Kidney capillary endothelial cell (primary cell): ENCODE results near the gene CLCF1.
A peak's percentile ranks its signal among the peaks of the same experiment; 100 is the strongest.

ENCODE experiments used
- DNase-seq: peaks from one replicate; pipeline ENCODE4 v3.0.0-alpha.2; 2018; ENCODE audit warnings: low spot score

Gene CLCF1

DNA sequence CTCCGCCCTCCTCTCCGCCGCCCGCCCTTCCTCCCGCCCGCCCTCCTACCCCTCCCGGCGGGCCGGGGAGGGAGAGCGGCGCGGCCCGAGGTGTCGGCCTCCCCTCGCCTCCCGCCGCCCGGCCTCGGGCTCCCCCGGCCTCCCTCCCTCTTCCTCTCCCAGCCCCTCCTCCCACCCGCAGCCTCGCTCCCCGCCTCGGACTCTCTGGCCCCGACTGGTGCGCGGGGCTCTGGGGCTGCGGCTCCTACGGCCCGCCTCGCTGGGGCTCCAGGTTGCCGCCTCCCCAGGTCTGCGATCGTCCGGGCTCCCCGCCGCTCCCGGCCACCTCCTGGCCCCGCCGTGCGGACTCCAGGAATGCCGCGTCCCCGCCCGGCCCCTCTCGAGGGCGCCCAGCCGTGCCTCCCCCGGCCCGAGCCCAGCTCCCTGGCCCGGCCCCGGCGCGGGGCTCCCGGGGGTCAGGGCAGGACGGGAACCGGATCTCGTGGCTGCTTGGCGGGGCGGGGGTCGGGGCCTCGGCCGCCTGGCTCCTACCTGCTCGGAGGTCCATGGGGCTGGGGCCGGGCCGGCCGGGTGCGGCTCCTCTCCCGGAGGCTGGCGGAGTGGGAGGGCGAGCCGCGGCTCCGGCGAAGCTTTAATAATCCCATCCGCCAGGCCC, at the start of gene CLCF1:
TSS of gene CLCF1 (minus strand) at position 606 of the 655 bp plus-strand sequence. CDS start at position 547, 59 bp downstream.
- DNase-seq, result no peak

DNA sequence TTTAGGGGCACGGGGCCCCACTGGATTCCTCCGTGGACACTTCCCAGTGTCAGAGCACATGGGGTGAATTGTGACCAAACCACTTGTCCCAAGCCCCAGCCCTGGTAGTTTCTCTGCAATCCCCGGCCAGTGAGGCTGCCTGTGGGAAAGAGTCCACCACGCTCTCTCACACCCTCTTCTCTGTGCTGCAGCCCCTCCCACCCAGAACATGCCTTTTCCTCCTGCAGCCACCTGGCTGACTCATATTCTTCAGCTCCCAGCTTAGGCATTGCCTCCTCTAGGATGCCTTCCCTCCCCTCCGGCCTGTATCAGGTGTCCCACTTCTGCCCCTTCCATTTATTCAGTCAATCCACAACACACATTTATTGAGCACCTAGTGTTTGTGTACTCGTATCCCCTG, 49.5 kb upstream of the CLCF1 start:
- no peak for DNase-seq

DNA sequence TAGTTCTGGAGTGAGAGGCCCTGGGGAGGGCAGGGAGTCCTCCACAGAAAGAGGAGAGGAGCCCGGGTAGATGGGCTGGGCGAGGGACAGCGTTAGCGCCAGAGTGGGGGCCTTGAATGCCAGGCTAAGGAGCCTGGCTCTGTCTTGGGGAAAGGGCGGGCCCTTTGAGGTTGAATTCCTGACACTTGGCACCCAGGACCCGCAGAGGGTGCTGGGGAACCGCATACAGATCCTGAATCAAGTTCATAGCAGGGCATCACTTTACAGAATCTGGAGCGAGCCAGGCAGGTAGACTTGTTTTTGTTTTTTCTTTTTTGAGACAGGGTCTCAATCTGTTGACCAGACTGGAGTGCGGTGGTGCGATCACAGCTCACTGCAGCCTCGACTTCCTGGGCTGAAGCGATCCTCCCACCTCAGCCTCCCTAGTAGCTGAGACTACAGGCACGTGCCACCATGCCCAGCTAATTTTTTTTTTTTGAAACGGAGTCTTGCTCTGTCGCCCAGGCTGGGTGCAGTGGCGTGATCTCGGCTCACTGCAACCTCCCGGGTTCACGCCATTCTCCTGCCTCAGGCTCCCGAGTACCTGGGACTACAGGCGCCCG, 48.1 kb upstream of the CLCF1 start:
- no peak for DNase-seq

DNA sequence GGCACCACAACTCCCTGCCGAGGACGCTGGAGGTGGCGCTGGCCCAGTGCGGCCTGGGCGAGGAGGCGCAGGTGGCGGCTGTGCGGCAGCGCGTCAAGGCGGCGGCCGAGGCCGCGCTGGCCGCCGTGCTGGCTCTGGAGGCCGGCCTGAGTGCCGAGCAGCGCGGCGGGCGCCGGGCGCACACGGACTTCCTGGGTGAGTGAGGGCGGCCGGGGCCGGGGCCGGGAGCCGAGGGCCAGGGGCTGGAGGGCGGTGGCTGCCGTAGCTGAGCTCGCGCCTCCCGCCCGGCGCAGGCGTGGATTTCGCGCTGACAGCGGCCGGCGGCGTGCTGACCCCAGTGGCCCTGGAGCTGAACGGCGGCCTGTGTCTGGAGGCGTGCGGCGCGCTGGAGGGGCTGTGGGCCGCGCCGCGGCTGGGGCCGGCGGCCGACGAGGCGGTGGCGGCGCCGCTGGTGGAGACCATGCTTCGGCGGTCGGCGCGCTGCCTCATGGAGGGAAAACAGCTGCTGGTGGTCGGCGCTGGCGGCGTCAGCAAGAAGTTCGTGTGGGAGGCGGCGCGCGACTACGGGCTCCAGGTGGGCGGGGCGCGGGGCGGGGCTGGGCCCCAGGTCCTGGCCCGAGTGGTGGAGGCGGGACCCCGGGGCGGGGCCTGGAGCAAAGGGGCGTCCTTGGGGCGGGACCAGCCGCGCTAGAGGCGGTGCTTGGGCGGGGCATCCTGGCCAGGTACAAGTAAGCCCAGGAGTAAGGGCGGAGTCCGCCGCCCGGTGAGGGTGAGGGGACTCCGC, 47.4 kb upstream of the CLCF1 start:
- peak; percentile 84 for DNase-seq

DNA sequence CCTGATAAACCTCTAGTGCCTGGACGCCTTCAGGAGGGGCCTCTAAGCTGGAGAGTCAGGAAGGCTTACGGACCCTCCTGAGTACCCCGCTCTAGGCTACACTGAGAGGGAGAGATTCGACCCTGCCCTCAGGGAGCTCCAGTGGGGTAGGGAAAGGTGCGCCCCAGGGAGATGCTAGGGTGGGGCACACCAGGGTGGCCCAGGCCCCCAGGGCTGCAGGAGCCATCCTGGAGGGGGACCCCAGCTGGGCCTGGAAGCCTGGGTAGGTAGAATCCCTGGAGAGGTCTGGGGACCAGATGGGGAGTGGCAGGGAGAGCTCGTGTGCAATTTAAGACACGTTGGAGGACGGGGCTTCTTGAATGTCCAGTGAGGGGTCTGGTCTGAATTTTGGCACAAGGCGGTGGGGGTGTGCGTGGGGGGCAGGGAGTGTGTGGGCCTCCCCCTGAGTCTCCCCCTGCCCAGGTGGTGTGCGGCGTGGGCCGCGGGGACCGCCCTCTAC, 46.8 kb upstream of the CLCF1 start:
- DNase-seq, result no peak

DNA sequence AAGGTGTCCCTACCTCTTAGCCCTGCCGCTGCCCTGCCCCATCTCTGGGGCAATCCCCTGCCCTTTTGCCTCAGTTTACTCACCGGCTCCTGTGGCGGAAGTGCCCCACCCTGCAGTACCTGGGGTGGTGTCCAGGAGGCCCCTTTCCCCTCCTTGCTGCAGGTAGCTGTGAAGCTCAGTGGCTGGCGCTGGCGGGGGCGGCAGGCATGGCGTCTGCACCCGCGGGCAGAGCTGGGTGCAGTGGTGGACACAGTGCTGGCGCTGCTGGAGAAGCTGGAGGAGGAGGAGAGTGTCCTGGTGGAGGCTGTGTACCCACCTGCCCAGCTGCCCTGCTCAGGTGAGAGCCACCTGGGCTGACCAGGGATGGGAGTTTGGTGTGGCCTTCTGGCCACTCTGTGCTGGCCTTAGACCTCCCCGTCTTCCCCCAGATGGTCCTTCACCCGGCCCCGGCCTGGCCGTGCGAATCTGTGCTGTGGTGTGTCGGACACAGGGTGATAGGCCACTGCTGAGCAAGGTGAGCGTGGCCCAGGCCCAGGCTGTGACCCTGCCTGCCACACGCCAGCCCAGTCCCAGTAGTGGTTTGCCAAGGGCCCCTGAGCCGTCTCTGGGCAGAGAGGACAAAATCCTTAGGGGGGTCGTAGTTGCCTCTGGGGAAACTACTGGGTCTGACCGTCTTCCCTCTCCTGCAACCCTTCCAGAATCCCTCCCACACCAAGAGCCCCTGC, 46.1 kb upstream of the CLCF1 start:
- DNase-seq, result no peak

DNA sequence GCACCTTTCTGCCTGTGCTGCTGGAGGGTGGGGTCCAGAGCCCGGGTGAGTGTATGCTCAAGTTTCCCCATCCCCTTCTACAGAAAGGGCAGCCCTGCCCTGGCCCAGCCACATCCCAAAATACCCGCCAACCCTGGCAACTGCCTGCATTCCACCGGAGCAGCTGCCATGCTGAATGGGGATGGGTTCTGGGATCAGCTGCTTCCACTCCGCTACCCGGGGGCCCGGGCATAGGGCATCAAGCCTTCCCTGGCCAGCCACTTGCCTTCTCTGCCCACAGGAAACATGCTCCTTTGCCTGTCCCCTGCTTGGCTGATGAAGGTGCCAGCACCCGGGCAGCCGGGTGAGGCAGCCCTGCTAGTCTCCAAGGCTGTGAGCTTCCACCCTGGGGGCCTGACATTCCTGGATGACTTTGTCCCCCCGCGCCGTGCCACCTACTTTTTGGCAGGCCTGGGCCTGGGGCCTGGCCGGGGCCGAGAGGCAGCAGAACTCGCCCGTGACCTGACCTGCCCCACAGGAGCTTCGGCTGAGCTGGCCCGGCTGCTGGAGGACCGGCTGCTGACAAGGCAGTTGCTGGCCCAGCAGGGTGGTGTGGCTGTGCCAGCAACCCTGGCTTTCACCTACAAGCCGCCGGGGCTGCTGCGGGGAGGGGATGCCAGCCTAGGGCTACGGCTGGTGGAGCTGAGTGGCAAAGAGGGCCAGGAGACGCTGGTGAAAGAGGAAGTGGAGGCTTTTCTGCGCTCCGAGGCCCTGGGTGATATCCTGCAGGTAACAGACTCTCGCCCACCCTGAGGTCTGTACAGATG, 45.3 kb upstream of the CLCF1 start:
- no peak for DNase-seq

DNA sequence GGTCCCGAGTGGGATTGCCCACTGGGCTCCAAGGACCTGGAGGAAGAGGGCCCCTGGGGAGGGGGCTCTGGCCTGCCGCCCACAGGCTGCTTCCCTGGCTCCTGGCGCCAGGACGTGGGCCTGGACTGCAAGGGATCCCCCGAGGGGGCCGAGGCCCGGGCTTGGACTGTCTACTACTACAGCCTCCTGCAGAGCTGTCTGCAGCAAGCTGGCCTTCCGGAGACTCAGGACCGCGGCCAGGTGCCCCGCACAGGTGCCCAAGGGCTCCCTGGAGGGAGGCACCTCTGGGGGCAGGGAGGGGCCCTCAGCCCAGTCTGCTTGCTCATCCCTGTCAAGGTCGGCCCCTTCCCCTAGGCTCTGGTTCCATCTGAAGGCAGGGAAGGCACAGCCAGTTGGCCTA, 44.0 kb upstream of the CLCF1 start:
- no peak for DNase-seq

DNA sequence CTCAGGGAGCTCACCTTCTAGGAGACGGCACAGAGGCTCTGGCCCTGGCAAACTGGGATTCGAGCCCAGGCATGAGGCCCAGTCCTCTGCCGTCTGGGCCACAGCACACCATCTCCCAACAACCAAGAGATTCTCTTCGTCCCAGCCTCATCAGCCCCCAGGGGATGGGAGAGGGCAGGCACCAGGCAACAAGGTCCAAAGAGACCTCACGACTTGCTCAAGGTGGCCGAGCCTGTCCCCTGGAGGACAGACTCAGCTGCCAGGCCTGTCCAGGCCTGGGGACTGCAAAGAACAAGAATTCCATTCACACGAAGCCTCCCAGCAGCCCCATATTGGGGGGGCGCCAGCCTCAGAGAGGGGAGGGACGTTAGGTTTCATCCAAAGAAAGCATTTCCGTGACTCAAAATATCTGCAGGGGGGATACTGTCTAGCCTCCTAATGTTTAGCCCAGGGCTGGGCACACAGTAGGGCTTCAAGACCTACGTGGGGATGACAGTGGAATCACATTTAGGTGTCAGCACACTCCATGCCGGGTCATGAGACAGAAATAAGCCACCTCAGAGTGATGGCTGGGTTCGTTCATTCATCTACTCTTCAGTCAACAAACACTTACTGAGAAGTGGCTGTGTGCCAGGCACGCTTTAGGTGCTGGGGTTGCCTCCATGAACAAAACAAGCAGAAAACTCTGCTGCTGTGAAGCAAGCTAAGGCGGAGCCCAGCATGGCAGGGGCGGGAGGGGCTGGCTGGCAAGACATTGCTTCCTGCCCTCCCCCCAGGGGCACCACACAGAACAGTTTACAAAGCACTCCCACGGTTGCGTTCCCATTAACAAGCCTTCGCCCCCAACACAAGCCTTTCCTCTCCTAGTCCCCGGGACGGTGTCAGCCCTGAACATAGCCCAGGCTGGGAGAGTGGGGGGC, 43.3 kb upstream of the CLCF1 start:
- DNase-seq, result no peak

DNA sequence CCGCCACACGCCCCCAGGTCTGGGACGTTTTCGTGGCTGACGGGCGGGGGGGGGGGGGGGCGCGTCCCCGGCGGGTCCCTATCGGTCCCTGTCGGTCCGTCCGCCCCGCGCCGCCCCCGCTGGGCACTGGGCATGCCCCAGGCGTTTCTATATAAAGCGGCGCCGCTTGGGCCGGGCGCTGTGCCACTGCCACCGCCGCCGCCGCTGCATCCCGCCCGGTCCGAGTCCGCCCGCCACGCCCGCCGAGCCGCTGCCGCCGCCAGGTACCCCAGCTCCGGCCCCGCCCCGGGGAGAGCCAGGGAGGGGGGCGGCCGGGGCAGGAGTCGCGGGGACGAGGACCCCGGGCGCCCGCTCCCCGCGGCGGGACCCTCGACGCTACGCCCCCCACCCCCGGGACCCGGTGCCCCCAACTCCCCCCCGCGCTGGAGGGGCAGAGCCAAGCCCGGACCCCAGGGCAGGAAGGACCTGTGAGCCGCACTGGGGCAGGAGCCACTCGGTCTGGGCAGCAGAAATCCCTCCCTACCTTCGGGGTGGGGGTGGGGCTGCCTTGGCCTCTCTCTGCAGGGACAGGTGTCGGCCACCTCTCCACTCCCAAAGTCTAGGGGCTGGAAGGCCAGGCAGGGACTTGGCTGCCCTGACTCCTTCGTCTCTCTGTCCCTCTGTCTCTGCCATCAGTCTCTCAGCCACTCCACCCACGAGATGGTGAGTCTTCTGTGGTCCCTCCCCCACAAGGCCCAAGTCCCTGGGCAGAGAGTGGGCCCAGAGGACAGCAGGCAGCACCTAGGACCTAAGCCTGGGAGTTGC, 42.3 kb upstream of the CLCF1 start, which contains the start of gene CARNS1:
TSS of gene CARNS1 (plus strand) at position 178 of the 804 bp plus-strand sequence. CDS start at position 700, 522 bp downstream.
- DNase-seq, result no peak

DNA sequence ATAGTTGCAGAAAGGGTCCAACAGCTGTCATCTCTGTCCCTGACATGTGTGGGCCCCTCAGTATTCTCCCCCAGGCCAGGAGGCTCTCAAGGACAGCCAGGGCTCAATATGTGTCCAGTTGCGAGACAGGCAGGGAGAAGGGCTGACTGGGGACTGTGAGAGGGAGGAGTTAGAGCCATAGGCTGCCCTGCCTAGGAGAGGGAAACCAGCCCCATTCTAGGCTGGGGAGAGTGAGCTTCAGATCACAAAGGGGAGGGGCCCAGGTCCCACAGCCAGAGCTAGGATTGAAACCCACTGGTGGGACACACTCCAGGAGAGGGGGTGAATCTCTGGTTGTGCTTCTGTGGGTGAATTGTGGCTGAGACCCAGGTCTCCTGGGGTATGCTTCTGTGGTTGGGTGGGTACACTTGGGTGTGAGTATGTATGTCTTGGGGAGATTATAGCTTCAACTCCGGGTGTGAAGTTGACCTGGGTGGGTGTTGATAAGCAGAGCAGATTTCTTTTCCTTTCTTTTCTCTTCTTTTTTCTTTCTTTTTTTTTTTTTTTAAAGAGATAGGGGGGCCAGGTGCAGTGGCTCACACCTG, 40.0 kb upstream of the CLCF1 start:
- DNase-seq, result no peak

DNA sequence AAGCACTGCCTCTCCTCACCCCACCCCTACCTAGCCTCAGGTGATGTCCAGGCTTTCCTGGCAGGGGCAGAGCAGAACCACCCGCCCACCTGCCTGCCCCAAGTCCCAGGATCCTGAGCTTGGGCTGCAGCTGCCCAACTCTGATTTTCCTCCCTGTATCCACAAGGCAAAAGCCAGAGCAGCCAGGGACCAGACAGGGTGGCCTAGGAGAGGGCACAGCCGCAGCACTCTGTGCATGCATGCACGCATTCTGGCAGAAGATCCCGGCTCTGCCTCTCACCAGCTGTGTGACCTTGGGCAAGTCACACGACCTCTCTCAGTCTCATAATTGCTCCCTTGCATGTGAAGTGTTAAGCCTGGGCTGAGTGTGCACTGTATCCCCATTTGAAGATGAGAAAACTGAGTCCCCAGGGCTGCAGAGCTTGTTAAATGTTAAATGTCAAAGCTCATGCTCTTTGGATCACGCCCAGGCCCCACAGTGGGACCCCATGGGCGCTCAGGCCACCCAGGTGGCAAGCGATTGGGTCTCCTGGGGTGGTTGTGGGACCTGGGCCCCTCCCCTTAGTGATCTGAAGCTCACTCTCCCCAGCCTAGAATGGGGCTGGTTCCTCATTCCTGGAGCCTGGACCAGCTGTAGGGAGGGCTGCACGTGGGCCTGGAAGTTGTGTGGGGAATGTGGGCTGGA, 39.2 kb upstream of the CLCF1 start:
- no peak for DNase-seq

DNA sequence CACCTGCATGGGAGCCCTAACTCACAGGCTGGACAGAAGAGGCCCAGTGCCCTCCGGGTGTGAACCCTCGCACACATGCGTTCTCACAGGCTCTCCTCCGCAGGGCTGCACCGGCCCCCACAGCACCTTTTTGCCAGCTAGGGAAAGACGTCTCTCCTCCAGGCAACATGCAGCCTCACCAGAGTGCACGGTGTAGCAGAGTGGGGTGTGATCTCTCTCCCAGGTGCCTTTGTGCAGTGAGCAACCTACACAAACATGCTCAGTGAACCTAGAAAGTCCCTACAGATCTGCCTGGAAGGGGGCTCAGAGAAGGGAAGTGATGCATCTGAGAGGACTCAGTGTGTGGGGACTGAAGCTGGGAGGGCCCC, 38.4 kb upstream of the CLCF1 start:
- no peak for DNase-seq

DNA sequence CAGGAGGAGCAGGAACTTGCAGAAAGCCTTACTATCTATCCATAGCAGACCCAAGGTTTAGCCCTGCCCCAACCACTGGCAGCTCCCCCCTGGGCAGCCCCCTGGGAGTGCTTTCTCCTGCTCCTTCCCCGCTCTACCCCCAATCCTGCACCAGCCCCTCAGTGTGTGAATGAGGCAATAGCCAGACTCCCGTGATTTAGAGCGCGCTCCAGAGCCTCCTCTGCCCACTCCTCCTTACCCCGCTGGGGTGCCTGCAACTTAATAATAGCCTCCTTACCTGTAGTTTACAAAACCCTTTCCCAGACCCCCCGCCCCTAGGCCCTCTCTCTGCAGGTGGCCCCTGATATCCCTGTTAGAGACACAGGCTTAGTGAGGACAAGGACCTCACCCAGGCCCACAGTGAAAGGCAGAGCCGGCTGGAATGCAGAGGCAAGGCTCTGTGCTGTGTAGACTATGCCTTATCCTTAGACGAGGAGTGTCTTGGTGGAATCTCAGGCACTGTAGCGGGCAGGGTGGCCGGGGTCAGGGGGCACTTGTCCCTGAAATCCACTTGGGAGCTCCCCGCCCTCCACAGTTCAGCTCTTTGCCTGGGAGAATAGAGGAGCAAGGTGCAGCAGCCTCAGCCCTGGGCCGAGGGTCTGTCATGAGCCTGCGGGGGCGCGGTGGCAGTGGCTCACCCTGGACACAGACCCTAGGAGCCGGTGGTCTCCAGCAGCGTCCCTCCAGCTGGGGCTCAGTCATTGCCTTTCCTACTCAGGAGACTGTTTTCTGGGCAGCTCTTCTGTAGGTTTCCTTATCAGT, 37.8 kb upstream of the CLCF1 start:
- no peak for DNase-seq

DNA sequence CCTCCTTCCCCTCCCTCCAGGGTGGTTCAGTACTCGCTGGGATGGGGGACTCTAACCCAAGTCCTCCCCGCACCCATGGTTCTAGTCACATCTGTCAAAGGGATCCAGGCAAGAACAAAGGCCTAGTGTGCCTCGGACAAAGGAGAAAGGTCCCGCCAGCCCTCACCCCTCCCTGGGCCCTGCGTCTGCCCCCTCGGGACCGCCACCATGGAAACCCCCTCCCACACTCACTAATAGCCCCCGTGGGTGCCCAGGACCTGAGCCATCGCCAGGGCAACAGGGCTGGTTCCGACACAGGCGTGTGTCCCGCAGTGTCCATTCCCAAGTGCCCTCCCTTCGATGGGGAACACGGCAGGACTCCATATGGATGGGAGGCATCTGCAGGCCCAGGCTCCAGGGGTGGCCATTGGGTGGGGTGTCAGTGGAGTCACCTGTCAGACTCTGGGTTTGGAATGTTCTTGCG, 37.0 kb upstream of the CLCF1 start:
- DNase-seq, result no peak

DNA sequence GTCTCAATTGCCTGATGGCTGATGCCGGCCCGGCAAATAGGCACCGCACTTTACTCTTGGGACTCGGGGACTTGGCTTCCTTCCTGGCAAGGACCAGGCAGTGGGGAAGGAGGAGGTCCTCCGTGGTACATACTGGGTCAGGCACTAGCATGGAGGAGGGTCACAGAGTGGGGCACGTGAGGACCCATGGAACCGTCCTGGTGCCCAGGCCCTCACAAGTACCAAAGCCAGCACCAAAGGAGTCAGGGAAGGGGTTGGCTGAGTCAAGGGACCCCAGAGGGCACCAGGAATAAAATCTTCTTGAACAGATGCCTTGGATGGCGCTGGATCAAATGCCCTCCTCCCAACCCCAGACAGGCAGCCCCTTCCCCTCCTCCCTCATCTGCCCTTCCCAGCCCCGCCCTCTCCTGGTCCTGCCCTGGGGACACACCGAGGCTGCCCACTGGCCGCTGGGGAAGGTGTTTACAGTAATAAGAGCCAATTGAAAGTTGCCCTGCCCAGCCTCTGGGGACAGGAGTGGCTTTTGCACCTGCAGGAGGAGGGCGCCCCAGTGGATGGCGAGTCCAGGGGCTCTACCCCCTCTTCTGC, 36.5 kb upstream of the CLCF1 start:
- no peak for DNase-seq

DNA sequence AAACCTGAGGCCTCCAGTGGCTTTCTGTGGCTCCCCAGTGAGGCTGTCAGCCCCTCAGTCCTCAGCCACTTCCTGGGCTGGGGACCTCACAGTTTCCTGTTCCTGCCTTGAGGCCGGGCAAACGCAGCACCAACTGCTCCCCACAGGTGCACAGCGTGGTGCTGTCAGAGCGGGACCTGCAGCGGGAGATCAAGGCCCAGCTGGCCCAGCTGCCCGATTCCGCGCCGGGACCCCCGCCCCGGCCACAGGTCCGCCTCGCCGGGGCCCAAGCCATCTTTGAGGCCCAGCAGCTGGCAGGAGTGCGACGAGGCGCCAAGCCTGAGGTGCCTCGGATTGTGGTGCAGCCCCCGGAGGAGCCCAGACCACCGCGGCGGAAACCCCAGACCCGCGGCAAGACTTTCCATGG, 35.9 kb upstream of the CLCF1 start:
- no peak for DNase-seq
